ENCODE results near the gene DLG1.

DLG1 gene

DNA sequence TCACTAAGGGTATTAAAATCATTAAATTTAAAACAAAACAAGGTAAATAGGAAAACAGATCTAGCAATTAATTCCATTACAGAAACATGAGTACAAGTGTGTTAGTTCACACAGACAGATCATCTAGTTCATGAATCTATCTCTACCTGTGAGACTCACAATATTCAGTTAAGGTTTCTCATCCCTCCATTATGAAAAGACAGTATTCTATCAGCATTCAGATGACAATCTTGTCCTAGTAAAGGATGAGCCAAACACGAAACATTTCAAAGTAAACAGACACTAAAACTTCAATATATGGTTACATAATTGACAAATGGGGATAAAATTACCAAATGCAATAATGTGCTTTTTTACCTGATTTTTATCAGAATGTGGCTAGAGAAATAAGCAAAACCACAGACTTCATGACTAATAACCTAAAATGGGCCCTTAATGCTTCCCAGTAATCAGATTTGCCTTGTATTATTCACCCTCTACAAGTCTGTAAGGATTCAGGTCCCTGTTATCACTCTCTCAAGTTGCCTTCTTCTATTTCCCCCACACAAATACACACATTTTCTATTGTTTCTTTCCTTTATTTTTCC, 126.8 kb downstream of the DLG1 start:
- peak; percentile 34 for DNase-seq

DNA sequence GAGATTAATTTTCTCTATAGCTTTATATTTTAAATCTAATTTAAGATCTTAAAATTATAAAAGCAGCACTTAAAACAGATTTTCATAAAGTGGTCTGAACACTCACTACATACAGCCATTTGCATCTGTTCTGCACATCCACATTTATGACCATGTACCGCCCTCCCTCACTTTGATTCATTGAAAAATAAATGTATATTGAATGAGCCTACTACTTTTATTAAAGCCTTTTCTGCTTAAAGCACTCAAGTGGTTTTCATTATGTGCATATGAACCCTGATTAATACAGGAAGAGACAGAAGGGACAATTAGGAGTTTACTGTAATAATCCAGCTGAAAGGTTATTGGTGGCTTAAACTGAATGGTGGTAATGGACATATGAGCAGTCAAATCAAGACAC, 129.4 kb downstream of the DLG1 start:
- DNase-seq: no peak

- no peak for DNase-seq
Observed at GRCh38 chr3:197168606-197169005, 129.8 kb downstream of the DLG1 start.

GRCh38 chr3:197168063-197168462, 130.3 kb downstream of the DLG1 start:
- no peak for DNase-seq

- DNase-seq: no peak
Observed at GRCh38 chr3:197167549-197167948, 130.9 kb downstream of the DLG1 start.

- DNase-seq: no peak
Observed at GRCh38 chr3:197165890-197166289, 132.5 kb downstream of the DLG1 start.

GRCh38 chr3:197155046-197155445, 143.4 kb downstream of the DLG1 start:
- DNase-seq: no peak

DNA sequence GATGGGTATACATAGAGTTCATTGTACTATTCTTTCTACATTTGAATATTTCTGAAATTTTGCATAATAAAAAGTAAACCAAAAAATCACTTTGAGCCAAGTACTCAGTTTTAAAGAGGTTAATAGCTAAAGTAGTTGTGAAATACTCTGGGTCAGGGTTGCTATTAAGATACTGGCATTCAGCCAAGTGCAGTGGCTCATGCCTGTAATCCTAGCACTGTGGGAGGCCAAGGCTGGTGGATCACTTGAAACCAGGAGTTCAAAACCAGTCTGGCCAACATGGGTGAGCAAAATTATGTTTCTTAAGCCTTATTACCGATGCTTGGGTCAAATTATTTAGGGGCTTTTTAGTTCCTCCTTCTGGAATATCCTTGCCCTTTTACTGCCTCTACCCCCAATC, 146.8 kb downstream of the DLG1 start:
- DNase-seq: peak; percentile 77

- DNase-seq: no peak
Observed at GRCh38 chr3:197149528-197149927, 148.9 kb downstream of the DLG1 start.

- no peak for DNase-seq
Observed at GRCh38 chr3:197144188-197144587, 154.2 kb downstream of the DLG1 start.

- DNase-seq: no peak
Observed at GRCh38 chr3:197139586-197139985, 158.8 kb downstream of the DLG1 start.

DNA sequence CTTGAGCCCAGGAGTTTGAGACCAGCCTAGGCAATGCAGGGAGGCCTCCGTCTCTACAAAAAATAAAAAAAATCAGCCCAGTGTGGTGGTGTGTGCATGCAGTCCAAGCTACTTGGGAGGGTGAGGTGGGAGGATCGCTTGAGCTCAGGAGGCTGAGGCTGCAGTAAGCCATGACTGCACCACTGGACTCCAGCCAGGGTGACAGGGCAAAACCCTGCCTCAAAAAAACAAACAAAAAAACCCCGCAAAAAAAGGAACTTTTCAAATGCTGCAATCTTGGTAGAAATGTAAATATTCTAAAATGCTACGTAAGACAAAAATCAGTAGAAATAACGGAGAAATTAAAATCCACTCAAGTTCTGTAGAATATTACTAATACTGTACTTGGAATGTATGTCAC, 160.7 kb downstream of the DLG1 start:
- DNase-seq: no peak

- DNase-seq: no peak
Observed at GRCh38 chr3:197136744-197137143, 161.7 kb downstream of the DLG1 start.

GRCh38 chr3:197135212-197135611, 163.2 kb downstream of the DLG1 start:
- no peak for DNase-seq

GRCh38 chr3:197132916-197133530, 165.4 kb downstream of the DLG1 start:
- DNase-seq: no peak

DNA sequence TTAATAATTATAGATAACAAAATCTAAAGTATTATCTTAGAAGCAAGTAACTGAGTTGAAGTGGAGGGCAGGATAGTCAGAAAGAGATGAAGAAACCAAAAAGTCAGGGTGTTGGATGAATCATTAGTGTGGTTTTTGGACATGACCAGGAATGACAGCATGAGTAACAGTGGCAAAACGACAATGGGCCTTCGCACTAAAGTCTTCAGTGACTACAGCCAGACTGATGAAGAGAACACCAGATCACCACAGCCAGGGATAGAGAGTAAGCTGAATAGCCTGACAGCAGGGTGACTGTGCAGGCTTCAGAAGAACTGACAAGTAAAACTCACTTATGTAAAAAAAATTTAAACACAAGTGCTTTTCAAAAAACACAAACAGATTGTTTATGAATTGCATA, 172.8 kb downstream of the DLG1 start:
- DNase-seq: peak; percentile 54

- no peak for DNase-seq
Observed at GRCh38 chr3:197124713-197125112, 173.7 kb downstream of the DLG1 start.

- no peak for DNase-seq
Observed at GRCh38 chr3:197122394-197122793, 176.0 kb downstream of the DLG1 start.

DNA sequence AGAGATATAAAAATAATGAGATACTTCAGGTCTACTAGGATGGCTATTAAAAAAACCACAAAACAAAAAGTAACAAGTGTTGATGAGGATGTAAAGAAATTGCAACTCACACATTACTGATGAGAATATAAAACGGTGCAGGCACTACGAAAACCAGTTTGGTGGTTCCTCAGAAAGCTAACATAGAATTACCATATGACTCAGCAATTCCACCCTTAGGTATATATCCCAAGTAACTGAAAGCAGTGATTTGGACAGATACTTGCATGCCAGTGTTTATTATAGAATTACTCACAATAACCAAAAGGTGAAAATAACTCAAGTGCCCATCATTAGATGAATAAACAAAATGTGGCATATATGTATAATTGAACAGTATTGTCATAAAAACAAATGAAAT, 181.3 kb downstream of the DLG1 start:
- DNase-seq: no peak

GRCh38 chr3:197114007-197114406, 184.4 kb downstream of the DLG1 start:
- DNase-seq: no peak

GRCh38 chr3:197111685-197112084, 186.7 kb downstream of the DLG1 start:
- DNase-seq: no peak

GRCh38 chr3:197105786-197106185, 192.6 kb downstream of the DLG1 start:
- DNase-seq: no peak

DNA sequence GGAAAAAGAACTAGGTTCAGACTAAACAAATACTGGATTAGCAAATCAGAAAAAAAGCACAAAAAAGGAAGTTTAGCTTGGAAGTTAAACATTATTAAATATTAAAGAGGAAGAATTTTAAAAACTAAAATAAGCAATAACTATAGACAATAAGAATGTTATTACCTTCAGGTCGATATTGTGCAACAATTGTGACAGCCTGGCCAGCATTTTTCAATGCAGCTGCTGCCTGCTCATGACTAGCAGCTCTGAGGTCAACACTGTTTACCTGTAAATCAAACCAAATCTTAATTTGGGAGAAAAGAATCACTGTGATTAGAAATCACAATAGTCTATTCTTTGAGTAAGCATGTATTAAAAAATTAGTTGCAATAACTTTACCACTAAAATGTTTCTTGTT, 193.7 kb downstream of the DLG1 start:
- no peak for DNase-seq

DNA sequence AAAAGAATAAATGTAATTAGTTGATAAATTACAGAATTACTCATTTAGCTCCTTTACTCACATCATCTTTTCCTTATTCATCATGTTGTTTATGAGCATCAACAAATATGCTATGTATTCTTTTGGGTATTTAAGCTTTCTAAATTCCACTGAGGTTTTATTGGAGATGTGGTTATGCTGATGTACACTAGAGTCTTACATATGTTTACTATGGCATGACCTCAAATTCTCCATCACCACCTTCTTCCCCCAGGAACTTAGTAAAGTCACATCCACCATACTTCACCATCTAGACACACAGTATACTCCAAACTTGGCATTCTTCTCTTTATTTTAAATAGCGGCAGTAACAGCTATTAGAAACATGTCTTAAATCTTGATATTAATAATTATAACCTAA, 194.6 kb downstream of the DLG1 start:
- DNase-seq: peak; percentile 61

GRCh38 chr3:197093871-197094270, 204.5 kb downstream of the DLG1 start:
- no peak for DNase-seq
